GM08714 (cell line): ENCODE data around the gene PCDHGC3.

Experiments
- H3K4me3 ChIP-seq: fragments of 200-500 bp; sonication (Bioruptor generic); 2 replicates; pipeline ENCODE4 v1.5.1; 2014; ENCODE audit warnings: mild to moderate bottlenecking, low read length, inconsistent platforms
- ZNF274 ChIP-seq: IDR thresholded peaks from 2 replicates; pipeline ENCODE4 v1.6.1; 2012; ENCODE audit warnings: mild to moderate bottlenecking, low read depth, low read length

Gene PCDHGC3

DNA sequence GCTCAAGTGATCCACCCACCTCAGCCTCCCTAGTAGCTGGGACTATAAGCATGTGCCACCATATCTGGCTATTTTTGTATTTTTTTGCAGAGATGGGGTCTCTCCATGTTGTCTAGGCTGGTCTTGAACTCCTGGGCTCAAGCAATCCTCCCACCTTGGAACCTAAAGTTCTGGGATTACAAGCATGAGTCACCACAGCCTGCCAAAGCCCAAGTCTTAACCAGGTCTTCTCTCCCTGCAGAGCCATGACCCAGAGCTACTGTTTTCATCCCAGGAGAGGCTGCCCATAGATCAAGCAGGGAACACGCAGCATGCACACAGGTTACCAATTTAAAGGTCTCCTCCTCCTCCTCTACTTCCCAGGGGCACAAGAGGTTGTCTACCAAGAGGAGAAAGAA lies 42.9 kb downstream of the PCDHGC3 start:
- H3K4me3 ChIP-seq = no peak overlapping the region
- TF ChIP-seq ZNF274 = no peak

DNA sequence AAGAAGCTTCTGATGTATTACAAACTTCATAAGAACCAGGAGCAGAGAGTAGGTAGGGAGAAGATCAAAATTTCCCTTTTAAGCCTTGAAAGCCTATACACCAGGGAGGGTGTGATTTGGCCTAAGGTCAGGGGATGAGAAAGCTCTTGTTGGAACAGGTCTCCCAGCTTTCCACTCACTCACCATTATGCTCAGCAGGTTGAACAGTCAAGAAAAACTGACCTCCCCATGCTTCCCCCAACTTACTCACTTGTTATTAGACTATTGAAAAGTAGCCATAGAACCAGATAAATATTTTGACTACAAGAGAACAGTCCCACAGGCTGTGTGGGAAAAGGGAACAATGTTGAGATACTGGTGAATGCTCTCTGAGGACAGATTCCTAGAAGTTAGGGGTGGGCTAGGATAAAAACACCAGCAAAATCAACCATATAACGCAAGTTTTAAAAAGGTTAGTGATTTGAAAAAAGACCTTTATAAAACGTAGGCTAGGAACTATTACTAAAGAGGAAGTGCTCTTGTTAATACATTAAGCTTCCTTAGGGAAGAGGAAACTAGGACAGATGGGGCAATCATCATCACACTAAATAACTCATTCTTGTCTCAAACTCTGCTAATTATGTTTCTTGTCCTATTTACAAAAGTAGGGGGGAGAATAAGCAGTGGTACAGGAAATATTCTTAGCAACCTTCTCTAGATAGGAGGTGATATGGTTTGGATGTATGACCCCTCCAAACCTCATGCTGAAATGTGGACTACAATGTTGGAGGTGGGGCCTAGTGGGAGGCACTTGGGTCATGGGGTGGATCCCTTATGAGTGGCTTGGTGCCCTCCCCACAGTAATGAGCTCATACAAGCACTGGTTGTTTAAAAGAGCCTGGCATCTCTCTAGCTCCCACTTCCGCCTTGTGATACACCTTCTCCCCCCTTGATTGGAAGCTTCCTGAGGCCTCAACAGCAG lies 44.1 kb downstream of the PCDHGC3 start:
- no peak for TF ChIP-seq ZNF274
- H3K4me3 ChIP-seq = no peak overlapping the region

DNA sequence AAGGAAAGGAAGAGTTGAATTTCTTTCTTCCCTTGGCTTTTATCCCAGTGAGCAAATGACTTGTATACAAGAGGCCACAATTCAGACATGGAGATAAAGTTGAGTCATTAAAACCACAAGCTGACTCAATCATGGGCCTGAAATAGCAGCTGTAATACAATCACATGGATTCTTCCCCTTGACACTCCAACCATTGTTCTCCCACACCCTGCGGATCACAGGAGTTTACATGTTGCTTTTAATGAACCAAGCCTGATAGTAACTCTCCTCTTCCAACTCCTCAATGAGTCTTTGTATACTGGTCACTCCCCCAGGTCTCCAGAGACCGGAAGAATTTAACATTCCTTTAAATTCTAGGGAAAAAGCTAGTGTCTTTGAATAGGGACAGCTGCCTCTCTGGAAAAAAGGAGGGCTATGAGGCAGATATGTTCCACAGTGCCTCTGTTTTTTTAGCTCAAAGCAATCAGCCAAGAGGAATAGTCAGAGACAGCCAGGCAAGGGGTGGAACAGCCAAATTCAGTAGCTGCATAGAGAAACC lies 45.5 kb downstream of the PCDHGC3 start:
- H3K4me3 ChIP-seq = no peak overlapping the region
- no peak for TF ChIP-seq ZNF274

DNA sequence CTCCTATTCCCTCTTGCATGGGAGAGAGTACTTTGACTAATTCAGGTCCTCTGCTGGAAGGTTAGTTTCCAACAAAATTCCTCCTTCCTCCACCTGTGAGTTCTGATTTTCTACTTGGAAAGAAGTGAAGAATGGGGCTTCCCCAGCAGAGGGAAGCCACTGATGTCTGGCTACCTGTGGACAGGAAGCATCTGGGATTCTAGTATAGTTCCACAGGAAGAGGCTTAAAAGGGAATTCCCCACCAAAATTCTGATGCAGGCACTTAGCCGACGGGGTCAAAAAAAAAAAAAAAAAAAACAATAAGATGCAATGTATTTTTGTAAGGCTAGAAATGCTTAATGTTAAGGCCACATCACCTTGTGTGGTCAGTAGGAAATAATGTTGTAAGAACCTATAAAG lies 46.5 kb downstream of the PCDHGC3 start:
- H3K4me3 ChIP-seq = no peak overlapping the region
- no peak for TF ChIP-seq ZNF274

DNA sequence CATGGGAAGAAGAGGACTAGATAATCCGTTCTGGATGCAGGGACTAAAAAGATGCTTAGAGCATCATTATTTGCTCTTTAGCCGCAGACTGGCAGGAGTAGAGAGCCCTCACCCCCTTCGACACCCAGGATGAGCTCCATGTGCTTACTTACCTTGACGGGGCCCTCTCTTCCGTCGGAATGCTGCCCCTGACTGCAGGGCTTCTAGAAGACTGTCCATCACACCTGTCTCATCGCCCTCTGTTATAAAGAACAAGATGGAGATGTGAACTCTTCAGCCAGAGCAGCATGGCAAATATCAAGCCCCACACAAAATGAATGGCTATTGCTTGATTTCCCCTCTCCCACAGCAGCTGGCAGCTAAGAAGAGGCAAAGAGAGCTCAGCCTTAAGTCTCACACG lies 48.2 kb downstream of the PCDHGC3 start:
- TF ChIP-seq ZNF274 = no peak

DNA sequence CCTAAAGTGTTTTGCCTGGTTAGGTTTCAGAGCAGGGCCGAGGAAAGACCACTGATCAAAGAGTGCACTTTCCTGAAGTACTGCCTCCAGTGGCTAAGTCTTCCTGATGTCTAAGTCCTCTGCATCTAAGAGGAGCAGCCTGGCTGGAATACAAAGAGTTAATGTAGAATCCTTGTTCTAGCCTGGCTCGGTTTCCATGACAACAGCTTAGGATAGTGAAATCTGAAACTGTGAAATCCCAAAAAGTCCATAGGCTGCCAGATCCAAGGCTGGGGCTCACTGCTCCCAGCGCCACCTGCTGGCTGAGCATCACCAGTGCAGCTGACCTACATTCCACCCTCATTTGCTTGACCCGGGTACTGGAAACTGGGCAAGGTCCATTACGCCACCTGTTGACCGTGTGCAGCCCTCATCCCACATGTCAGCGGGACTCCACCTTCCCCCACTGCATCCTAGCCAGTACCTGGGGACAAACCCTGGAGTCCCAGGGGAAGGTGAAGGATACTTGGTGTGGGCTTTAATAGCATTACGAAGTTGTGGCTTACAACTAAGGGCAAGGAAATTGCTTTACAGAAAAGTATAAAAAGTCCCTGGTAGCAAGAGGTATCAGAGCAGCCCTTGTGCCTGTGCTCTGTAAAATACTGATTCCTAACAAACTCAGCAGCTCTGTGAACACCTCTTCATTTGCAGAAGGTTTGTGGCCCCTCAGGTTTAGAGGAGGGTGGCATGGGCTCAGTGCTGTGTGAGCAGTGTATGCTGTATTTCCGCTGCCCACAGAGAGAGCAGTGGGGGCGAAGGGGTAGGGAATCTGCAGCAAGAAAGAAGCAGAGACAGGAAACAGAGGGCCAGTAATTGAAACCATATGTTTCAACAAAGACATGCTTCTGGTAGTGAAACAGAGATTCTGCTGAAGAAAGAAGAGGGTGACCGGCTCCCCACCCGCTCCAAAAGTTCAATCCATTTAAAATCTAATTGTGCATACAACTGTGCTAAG lies 49.1 kb downstream of the PCDHGC3 start:
- TF ChIP-seq ZNF274 = no peak
- no peak overlapping the region for H3K4me3 ChIP-seq

More for the DNA sequence above, 48.2 kb downstream of the PCDHGC3 start:
- no peak overlapping the region for H3K4me3 ChIP-seq

DNA sequence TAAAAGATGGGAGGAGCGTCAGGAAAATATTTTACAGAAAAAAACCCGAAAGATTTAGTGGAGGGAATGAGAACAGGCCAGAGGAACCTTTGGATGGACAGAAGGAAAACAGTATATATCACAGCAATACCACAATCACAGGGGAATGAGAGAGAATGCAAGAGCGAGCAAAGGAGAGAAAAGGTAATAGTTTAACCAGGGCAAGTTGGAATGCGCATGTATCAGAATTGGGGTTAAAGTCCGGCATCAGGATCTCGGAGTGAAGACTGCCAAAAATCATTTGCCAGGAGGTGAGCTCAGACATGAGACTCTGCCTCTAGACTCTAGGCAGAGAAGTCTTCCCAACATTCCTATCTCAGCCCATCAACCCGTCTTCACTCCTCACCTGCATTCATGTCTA lies 49.9 kb downstream of the PCDHGC3 start:
- no peak for TF ChIP-seq ZNF274

DNA sequence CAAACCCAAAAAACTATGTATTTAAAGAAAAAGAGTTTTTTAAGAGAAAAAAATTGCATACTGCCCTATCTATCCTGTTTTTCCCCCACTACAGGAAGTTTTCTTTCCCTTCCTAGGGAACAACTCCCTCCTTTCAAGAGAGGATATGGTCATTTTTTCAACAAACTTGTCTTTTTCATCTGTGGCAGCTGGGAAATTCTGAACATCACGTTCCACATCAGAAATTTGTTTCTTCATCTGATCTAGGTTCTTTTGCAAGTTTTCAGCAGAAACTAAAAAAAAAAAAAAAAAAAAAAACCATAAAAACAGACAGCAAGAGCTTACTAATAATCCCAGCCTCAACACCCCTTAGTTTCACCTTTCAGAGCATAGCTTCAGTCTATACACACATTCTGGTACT lies 51.7 kb downstream of the PCDHGC3 start:
- H3K4me3 ChIP-seq = no peak overlapping the region
- TF ChIP-seq ZNF274 = no peak

More for the DNA sequence above, 49.9 kb downstream of the PCDHGC3 start:
- H3K4me3 ChIP-seq = no peak overlapping the region
